OCI-LY7 (cell line): ENCODE data around the gene DPYSL4. TPM values are rescaled to one million over a fixed set of nuclear protein-coding genes. Genes with fewer than 3 reads are reported as not detected.

Source experiments
- BruUV-seq: library from RNA; stranded (reverse); fragments of 400-500 nt; replicated peaks from 2 replicates; lab custom pipeline; 2021; lab: Mats Ljungman, UMichigan
- CTCF ChIA-PET: fragments of 300-600 bp; sonication (Branson Sonifier 250); formaldehyde crosslinking; loops from one replicate; lab custom pipeline; 2022; ENCODE audit warnings: antibody characterized with exemption; ENCODE audit not compliant: unreplicated experiment; lab: Charles Lee
- POLR2A ChIA-PET: fragments of 300-600 bp; sonication (Branson Sonifier 250); formaldehyde crosslinking; loops from one replicate; lab custom pipeline; 2022; ENCODE audit warnings: antibody characterized with exemption; lab: Charles Lee
- DNase-seq: peaks from one replicate; pipeline ENCODE4 v3.0.0-alpha.2; 2015; ENCODE audit warnings: low spot score
- H2AFZ ChIP-seq: fragments of 200-600 bp; sonication (generic), shearing (Covaris generic); 2 replicates; pipeline ENCODE4 v1.6.1; 2014; ENCODE audit warnings: mild to moderate bottlenecking, antibody characterized with exemption, low read length, moderate library complexity
- H3K27ac ChIP-seq: fragments of 200-600 bp; sonication (generic); 2 replicates; pipeline ENCODE4 v1.5.1; 2014; ENCODE audit warnings: mixed run types, low read depth, mild to moderate bottlenecking, moderate library complexity, low read length, inconsistent platforms; ENCODE audit not compliant: poor library complexity, severe bottlenecking
- H3K36me3 ChIP-seq: fragments of 200-600 bp; sonication (generic); 2 replicates; pipeline ENCODE4 v1.6.1; 2014; ENCODE audit warnings: mild to moderate bottlenecking, antibody characterized with exemption, low read length, moderate library complexity, mixed read lengths; ENCODE audit not compliant: insufficient read depth
- H3K4me1 ChIP-seq: fragments of 200-600 bp; sonication (generic); 2 replicates; pipeline ENCODE4 v1.5.1; 2014; ENCODE audit warnings: mild to moderate bottlenecking, low read length; ENCODE audit not compliant: insufficient read depth, poor library complexity, severe bottlenecking
- H3K4me2 ChIP-seq: fragments of 200-600 bp; sonication (generic); 2 replicates; pipeline ENCODE4 v1.6.1; 2014; ENCODE audit warnings: mild to moderate bottlenecking, low read length
- H3K4me3 ChIP-seq: fragments of 200-600 bp; sonication (generic); 2 replicates; pipeline ENCODE4 v1.5.1; 2014; ENCODE audit warnings: mild to moderate bottlenecking, low read depth, low read length; ENCODE audit not compliant: poor library complexity, severe bottlenecking
- H3K79me2 ChIP-seq: fragments of 200-600 bp; sonication (generic); 2 replicates; pipeline ENCODE4 v1.6.1; 2016; ENCODE audit warnings: low read depth, mild to moderate bottlenecking, low read length, moderate library complexity, mixed read lengths; ENCODE audit not compliant: insufficient read depth
- H3K9me2 ChIP-seq: fragments of 200-600 bp; sonication (generic); 2 replicates; pipeline ENCODE4 v1.6.1; 2016; ENCODE audit warnings: mild to moderate bottlenecking, low read length, mixed read lengths; ENCODE audit not compliant: insufficient read depth
- H3K9me3 ChIP-seq: fragments of 200-600 bp; sonication (generic); 2 replicates; pipeline ENCODE4 v1.6.1; 2014; ENCODE audit warnings: mild to moderate bottlenecking, mixed run types, low read length, mixed read lengths
- H4K20me1 ChIP-seq: fragments of 200-600 bp; sonication (generic); 2 replicates; pipeline ENCODE4 v1.6.1; 2014; ENCODE audit warnings: mild to moderate bottlenecking, antibody characterized with exemption, low read length, moderate library complexity, mixed read lengths; ENCODE audit not compliant: insufficient read depth
- EZH2phosphoT487 ChIP-seq: fragments of 200-600 bp; sonication (generic); IDR thresholded peaks from 2 replicates; pipeline ENCODE4 v1.6.1; 2018; ENCODE audit warnings: low read depth, borderline replicate concordance, mild to moderate bottlenecking, mixed run types, antibody characterized with exemption, low read length, moderate library complexity, mixed read lengths
- intact Hi-C: fragments of 100-400 bp; cut with micrococcal nuclease; formaldehyde crosslinking; loops from one replicate; pipeline ENCODE4 v1.10.0; 2022; ENCODE audit not compliant: unreplicated experiment
- total RNA-seq, 2 experiments: library from RNA; depleted of rRNA in 1 of 2; stranded (reverse); fragments of >200 nt in 1 of 2; shearing (Covaris generic) in 1 of 2; gene quantifications; 2 replicates each; pipeline ENCODE4 v1.2.3, GENCODE V29; 2014 to 2022
- TF ChIP-seq, protein P1 (sequence below): fragments of 200-600 bp; sonication (generic); conservative IDR thresholded peaks from 2 replicates; pipeline ENCODE4 v1.5.1; 2014; ENCODE audit warnings: mild to moderate bottlenecking, antibody characterized with exemption, low read length, moderate library complexity, mixed read lengths

DPYSL4 gene
- total RNA-seq, 2 experiments from 2014 or later: not detected

DNA sequence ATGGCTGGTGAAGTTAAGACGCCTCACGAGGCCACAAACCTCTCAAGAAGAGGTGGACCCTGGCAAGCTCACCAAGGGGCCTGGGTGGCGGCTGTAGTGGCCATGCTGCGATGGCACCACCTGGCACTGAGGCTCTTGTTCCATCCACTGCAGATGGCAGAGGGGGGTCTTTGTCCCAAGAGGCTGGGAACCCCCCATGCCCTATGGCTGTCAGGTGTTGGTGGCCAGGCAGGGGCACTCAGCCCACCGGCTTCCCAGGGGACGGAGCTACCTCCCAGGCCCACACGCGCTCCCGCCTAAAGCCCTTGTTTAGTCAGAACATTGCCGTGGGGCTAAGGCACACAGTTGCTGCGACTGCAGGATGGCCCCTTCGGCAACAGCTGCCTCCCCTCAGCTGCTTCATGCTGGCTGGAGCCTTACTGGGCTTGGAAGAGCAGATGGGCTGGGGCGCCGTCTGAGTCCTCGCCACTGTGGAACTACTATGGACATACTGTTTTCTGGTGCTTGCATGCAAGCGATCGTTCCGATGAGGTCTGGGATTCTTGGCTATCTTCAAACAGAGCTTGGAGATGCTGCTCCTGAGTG, 46.8 kb downstream of the DPYSL4 start:
- no peaks in the 10 kb centered on the region for H3K9me2 ChIP-seq
- CTCF ChIA-PET: no interaction called here
- intact Hi-C loops: no loop called here
- no peaks in the 10 kb centered on the region for H3K79me2 ChIP-seq
- no TSS peak for BruUV-seq
- no peak overlapping the region for H3K27ac ChIP-seq
- DNase-seq: no peak
- POLR2A ChIA-PET: interaction anchor here (0.5 kb wide), 1 partner anchor 107 kb away, joined by 4 read pairs; no protein-coding TSS in a partner anchor
- no peaks in the 10 kb centered on the region for H3K4me1 ChIP-seq
- TF ChIP-seq, protein P1, sequence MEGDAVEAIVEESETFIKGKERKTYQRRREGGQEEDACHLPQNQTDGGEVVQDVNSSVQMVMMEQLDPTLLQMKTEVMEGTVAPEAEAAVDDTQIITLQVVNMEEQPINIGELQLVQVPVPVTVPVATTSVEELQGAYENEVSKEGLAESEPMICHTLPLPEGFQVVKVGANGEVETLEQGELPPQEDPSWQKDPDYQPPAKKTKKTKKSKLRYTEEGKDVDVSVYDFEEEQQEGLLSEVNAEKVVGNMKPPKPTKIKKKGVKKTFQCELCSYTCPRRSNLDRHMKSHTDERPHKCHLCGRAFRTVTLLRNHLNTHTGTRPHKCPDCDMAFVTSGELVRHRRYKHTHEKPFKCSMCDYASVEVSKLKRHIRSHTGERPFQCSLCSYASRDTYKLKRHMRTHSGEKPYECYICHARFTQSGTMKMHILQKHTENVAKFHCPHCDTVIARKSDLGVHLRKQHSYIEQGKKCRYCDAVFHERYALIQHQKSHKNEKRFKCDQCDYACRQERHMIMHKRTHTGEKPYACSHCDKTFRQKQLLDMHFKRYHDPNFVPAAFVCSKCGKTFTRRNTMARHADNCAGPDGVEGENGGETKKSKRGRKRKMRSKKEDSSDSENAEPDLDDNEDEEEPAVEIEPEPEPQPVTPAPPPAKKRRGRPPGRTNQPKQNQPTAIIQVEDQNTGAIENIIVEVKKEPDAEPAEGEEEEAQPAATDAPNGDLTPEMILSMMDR: no peak
- TF ChIP-seq EZH2phosphoT487: no peak
- H4K20me1 ChIP-seq: no peaks in the 10 kb centered on the region
- H3K36me3 ChIP-seq: no peaks in the 10 kb centered on the region
- H3K4me3 ChIP-seq: no peak overlapping the region
- no peak overlapping the region for H3K4me2 ChIP-seq
- H2AFZ ChIP-seq: no peak overlapping the region
- no peaks in the 10 kb centered on the region for H3K9me3 ChIP-seq

DNA sequence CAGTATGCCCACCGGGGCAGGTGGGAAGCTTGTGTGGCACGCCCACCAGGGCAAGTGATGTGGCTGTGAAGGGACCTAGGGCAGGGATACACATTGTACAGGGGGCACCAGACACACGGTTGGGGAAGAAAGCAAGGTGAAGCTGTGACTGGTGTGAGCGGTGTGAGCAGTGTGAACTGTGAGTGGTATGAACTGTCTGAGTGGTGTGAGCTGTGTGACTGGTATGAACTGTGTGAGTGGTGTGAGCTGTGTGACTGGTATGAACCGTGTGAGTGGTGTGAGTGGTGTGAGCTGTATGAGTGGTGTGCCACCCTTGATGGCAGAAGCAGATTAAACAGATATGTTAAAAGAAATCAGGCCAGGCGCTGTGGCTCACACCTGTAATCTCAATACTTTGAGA, 48.1 kb downstream of the DPYSL4 start:
- BruUV-seq: no TSS peak
- Histone ChIP-seq H2AFZ (no peak overlapping the region), H3K9me3 (no peaks in the 10 kb centered on the region), H4K20me1 (no peaks in the 10 kb centered on the region), H3K9me2 (no peaks in the 10 kb centered on the region), H3K4me3 (no peak overlapping the region), H3K36me3 (no peaks in the 10 kb centered on the region), H3K27ac (no peak overlapping the region), H3K4me2 (no peak overlapping the region), H3K4me1 (no peaks in the 10 kb centered on the region), H3K79me2 (no peaks in the 10 kb centered on the region)
- ChIA-PET POLR2A (no interaction called here), CTCF (interaction anchor here (0.6 kb wide), 1 partner anchor 24 kb away, joined by 5 read pairs; no protein-coding TSS in a partner anchor)
- no peak for DNase-seq
- intact Hi-C loops: no loop called here
- no peak for TF ChIP-seq EZH2phosphoT487
- TF ChIP-seq, protein P1: no peak

DNA sequence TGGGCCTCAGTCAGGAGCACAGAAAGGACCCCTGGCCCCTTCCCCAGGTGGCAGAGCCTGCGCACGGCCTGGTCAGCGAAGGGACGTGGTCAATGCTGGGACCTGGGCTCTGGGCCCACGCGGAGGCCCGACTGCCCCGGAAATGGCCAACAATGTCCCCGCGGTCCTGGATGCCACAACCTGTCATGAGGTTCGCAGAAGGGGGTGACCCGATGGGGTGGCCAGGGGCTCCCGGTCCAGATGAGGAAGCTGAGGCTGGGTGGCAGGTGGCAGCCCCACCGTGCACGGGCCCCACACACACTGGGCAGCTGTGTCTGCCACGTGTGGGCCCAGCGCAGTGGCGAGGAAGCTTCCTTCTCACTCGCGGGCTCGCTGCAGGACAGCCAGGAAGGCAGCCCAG, 49.4 kb downstream of the DPYSL4 start:
- POLR2A ChIA-PET: no interaction called here
- DNase-seq: no peak
- no peak overlapping the region for H2AFZ ChIP-seq
- no peak overlapping the region for H3K27ac ChIP-seq
- no peaks in the 10 kb centered on the region for H4K20me1 ChIP-seq
- no peaks in the 10 kb centered on the region for H3K9me3 ChIP-seq
- CTCF ChIA-PET: no interaction called here
- no peaks in the 10 kb centered on the region for H3K9me2 ChIP-seq
- no peaks in the 10 kb centered on the region for H3K4me1 ChIP-seq
- BruUV-seq: no TSS peak
- no peak for TF ChIP-seq EZH2phosphoT487
- TF ChIP-seq, protein P1: no peak
- no peaks in the 10 kb centered on the region for H3K79me2 ChIP-seq
- no peak overlapping the region for H3K4me3 ChIP-seq
- H3K36me3 ChIP-seq: no peaks in the 10 kb centered on the region
- intact Hi-C loops: no loop called here
- no peak overlapping the region for H3K4me2 ChIP-seq
